Measurements from ENCODE around the gene PRKG1. TPM values are rescaled to one million over a fixed set of nuclear protein-coding genes. Genes with fewer than 3 reads are reported as not detected.

PRKG1 gene
- total RNA-seq, 2 experiments from 2014 or later: not detected

- Mint-ChIP-seq H3K36me3 (peaks cover 36% of the 10 kb centered on the region), H3K27me3 (no peaks in the 10 kb centered on the region), H3K4me3 (no peak overlapping the region), H3K4me1 (peaks cover 34% of the 10 kb centered on the region), H3K9me3 (no peaks in the 10 kb centered on the region), H3K27ac (no peak overlapping the region)
- no peak for DNase-seq
These were observed 619.9 kb downstream of the PRKG1 start for GRCh38 chr10:51694086-51694768.

- Mint-ChIP-seq H3K36me3 (peaks cover 38% of the 10 kb centered on the region), H3K4me1 (peaks cover 37% of the 10 kb centered on the region), H3K9me3 (no peaks in the 10 kb centered on the region), H3K27me3 (no peaks in the 10 kb centered on the region), H3K4me3 (peak overlapping the region; percentile 51), H3K27ac (no peak overlapping the region)
- no peak for DNase-seq
These were observed 622.0 kb downstream of the PRKG1 start for GRCh38 chr10:51696251-51696650.

GRCh38 chr10:51698473-51699063, 624.3 kb downstream of the PRKG1 start:
- H3K27me3 Mint-ChIP-seq: peaks cover 3% of the 10 kb centered on the region
- peak overlapping the region; percentile 100 for H3K27ac Mint-ChIP-seq
- H3K9me3 Mint-ChIP-seq: no peaks in the 10 kb centered on the region
- peaks cover 39% of the 10 kb centered on the region for H3K4me1 Mint-ChIP-seq
- DNase-seq: no peak
- H3K4me3 Mint-ChIP-seq: peak overlapping the region; percentile 99
- peaks cover 38% of the 10 kb centered on the region for H3K36me3 Mint-ChIP-seq

GRCh38 chr10:51699145-51699474, 624.8 kb downstream of the PRKG1 start:
- peaks cover 39% of the 10 kb centered on the region for H3K4me1 Mint-ChIP-seq
- no peak for DNase-seq
- no peaks in the 10 kb centered on the region for H3K9me3 Mint-ChIP-seq
- H3K4me3 Mint-ChIP-seq: peak overlapping the region; percentile 99
- H3K27ac Mint-ChIP-seq: peak overlapping the region; percentile 100
- H3K36me3 Mint-ChIP-seq: peaks cover 38% of the 10 kb centered on the region
- peaks cover 4% of the 10 kb centered on the region for H3K27me3 Mint-ChIP-seq

- Mint-ChIP-seq H3K4me1 (peaks cover 39% of the 10 kb centered on the region), H3K4me3 (peak within 1 kb of the TSS; percentile 99), H3K27me3 (peaks cover 4% of the 10 kb centered on the region)
These were observed 625.4 kb downstream of the PRKG1 start, which contains the start of gene CSTF2T for GRCh38 chr10:51699475-51700227. Gene CSTF2T (minus strand): TSS chr10:51699595. CDS start chr10:51699549, 46 bp downstream.

GRCh38 chr10:51700228-51700817, 626.0 kb downstream of the PRKG1 start:
- Mint-ChIP-seq H3K27ac (peak overlapping the region; percentile 100), H3K27me3 (peaks cover 4% of the 10 kb centered on the region), H3K4me1 (peaks cover 35% of the 10 kb centered on the region), H3K4me3 (peak overlapping the region; percentile 99), H3K36me3 (peaks cover 38% of the 10 kb centered on the region), H3K9me3 (no peaks in the 10 kb centered on the region)
- no peak for DNase-seq

More at GRCh38 chr10:51699475-51700227, 625.4 kb downstream of the PRKG1 start, which contains the start of gene CSTF2T:
- DNase-seq: peak; percentile 84
- peaks cover 38% of the 10 kb centered on the region for H3K36me3 Mint-ChIP-seq
- no peaks in the 10 kb centered on the region for H3K9me3 Mint-ChIP-seq
- peak within 1 kb of the TSS; percentile 100 for H3K27ac Mint-ChIP-seq

GRCh38 chr10:51705774-51706173, 631.5 kb downstream of the PRKG1 start:
- Mint-ChIP-seq H3K4me3 (no peak overlapping the region), H3K9me3 (peaks cover 4% of the 10 kb centered on the region), H3K27ac (no peak overlapping the region), H3K36me3 (no peaks in the 10 kb centered on the region), H3K4me1 (peaks cover 20% of the 10 kb centered on the region), H3K27me3 (peaks cover 4% of the 10 kb centered on the region)
- DNase-seq: no peak

DNA sequence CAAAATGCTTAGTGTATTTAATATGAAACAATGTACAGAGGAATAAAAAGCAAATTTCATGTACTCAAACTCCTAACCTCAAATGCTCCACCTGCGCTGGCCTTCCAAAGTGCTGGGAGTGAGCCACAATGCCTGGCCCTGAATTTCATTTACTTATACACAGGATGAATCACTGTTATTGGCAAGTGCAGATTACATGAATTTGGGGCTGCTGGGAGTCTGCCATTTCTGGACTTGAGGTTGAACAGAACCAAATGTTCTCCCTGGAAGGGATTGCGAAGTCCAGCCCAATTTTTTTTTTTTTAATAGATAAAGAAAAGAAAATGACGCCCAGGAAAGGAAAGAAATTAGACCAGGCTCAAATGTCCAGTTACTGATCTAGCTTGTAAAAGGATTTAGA, 631.9 kb downstream of the PRKG1 start:
- Mint-ChIP-seq H3K4me1 (peaks cover 20% of the 10 kb centered on the region), H3K27me3 (peaks cover 4% of the 10 kb centered on the region), H3K4me3 (no peak overlapping the region), H3K27ac (no peak overlapping the region), H3K9me3 (peaks cover 4% of the 10 kb centered on the region), H3K36me3 (no peaks in the 10 kb centered on the region)
- DNase-seq: no peak

- Mint-ChIP-seq H3K36me3 (no peaks in the 10 kb centered on the region), H3K27ac (peak overlapping the region; percentile 73), H3K9me3 (peaks cover 4% of the 10 kb centered on the region), H3K4me3 (no peak overlapping the region), H3K27me3 (peaks cover 4% of the 10 kb centered on the region), H3K4me1 (peaks cover 20% of the 10 kb centered on the region)
- no peak for DNase-seq
These were observed 633.1 kb downstream of the PRKG1 start for GRCh38 chr10:51707392-51707791.

DNA sequence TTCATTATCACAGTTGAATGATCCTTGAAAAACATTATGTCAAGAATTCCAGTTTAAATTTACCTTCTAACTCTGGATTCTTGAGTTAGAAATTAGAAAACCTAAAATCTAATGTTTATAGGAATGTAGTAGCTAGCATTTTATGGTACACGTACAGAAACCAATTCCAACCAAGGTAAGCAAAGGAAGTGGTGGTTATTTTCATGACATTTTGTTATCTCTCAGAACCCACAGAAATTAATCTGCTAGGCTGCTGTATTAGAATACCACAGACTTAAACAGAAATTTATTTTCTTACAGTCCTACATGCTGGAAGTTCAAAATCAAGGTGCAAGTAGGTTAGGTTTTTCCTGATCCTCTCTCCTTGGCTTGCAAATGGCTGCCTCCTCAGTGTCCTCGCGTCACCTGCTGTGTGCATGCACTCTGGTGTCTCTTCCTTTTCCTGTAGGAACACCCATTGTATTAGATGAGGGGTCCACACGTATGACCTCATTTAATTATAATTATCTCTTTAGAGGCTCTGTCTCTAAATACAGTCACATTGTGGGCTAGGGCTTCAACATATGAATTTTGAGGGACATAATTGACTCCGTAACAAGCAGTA, 633.6 kb downstream of the PRKG1 start:
- Mint-ChIP-seq H3K4me3 (no peak overlapping the region), H3K9me3 (peaks cover 4% of the 10 kb centered on the region), H3K27ac (peak overlapping the region; percentile 73), H3K36me3 (no peaks in the 10 kb centered on the region), H3K4me1 (peaks cover 20% of the 10 kb centered on the region), H3K27me3 (peaks cover 4% of the 10 kb centered on the region)
- no peak for DNase-seq

GRCh38 chr10:51708609-51709008, 634.3 kb downstream of the PRKG1 start:
- peaks cover 4% of the 10 kb centered on the region for H3K9me3 Mint-ChIP-seq
- H3K27me3 Mint-ChIP-seq: peaks cover under 1% of the 10 kb centered on the region
- H3K4me1 Mint-ChIP-seq: peaks cover 18% of the 10 kb centered on the region
- H3K27ac Mint-ChIP-seq: peak overlapping the region; percentile 73
- no peak overlapping the region for H3K4me3 Mint-ChIP-seq
- no peak for DNase-seq
- H3K36me3 Mint-ChIP-seq: no peaks in the 10 kb centered on the region

GRCh38 chr10:51709324-51709972, 635.2 kb downstream of the PRKG1 start:
- Mint-ChIP-seq H3K27me3 (no peaks in the 10 kb centered on the region), H3K9me3 (peaks cover 4% of the 10 kb centered on the region), H3K4me3 (no peak overlapping the region), H3K4me1 (peaks cover 18% of the 10 kb centered on the region), H3K27ac (no peak overlapping the region), H3K36me3 (no peaks in the 10 kb centered on the region)
- DNase-seq: no peak

- Mint-ChIP-seq H3K4me3 (no peak overlapping the region), H3K27me3 (no peaks in the 10 kb centered on the region), H3K36me3 (no peaks in the 10 kb centered on the region), H3K9me3 (peaks cover 4% of the 10 kb centered on the region), H3K4me1 (peaks cover 18% of the 10 kb centered on the region), H3K27ac (no peak overlapping the region)
- DNase-seq: no peak
These were observed 637.2 kb downstream of the PRKG1 start for GRCh38 chr10:51711519-51711891.

GRCh38 chr10:51716981-51717380, 642.7 kb downstream of the PRKG1 start:
- H3K4me1 Mint-ChIP-seq: no peaks in the 10 kb centered on the region
- no peak overlapping the region for H3K4me3 Mint-ChIP-seq
- no peaks in the 10 kb centered on the region for H3K9me3 Mint-ChIP-seq
- H3K36me3 Mint-ChIP-seq: no peaks in the 10 kb centered on the region
- no peak for DNase-seq
- no peak overlapping the region for H3K27ac Mint-ChIP-seq
- H3K27me3 Mint-ChIP-seq: no peaks in the 10 kb centered on the region

Measured in activated naive CD8-positive, alpha-beta T cell treated with anti-CD3 and anti-CD28 coated beads for 36 hours (primary cell).